MM.1S (cell line): Measurements from ENCODE around the gene PPP1R11.

ENCODE experiments used
- DNase-seq: peaks from one replicate; pipeline ENCODE4 v3.0.0-alpha.2; 2015
- H2AFZ ChIP-seq: fragments of 300-600 bp; sonication (generic); 2 replicates; pipeline ENCODE4 v1.6.0; 2016; ENCODE audit warnings: antibody characterized with exemption, low read length
- H3F3A ChIP-seq: fragments of 300-600 bp; sonication (generic); 2 replicates; pipeline ENCODE4 v1.6.1; 2016; ENCODE audit warnings: mild to moderate bottlenecking, antibody characterized with exemption, low read length, moderate library complexity, mixed read lengths; ENCODE audit not compliant: insufficient read depth
- H3K27ac ChIP-seq: fragments of 300-600 bp; sonication (generic); 2 replicates; pipeline ENCODE4 v1.5.1; 2016; ENCODE audit warnings: mild to moderate bottlenecking, low read length
- H3K27me3 ChIP-seq: fragments of 300-600 bp; sonication (generic); replicated peaks from 2 replicates; pipeline ENCODE4 v1.6.0; 2016; ENCODE audit warnings: low read length; ENCODE audit not compliant: insufficient read depth
- H3K36me3 ChIP-seq: fragments of 300-600 bp; sonication (generic); replicated peaks from 2 replicates; pipeline ENCODE4 v1.6.1; 2016; ENCODE audit warnings: mild to moderate bottlenecking, low read length, mixed read lengths; ENCODE audit not compliant: insufficient read depth
- H3K4me1 ChIP-seq: fragments of 300-600 bp; sonication (generic); 2 replicates; pipeline ENCODE4 v1.6.1; 2016; ENCODE audit warnings: low read length, mixed read lengths
- H3K4me2 ChIP-seq: fragments of 300-600 bp; sonication (generic); 2 replicates; pipeline ENCODE4 v1.6.0; 2016; ENCODE audit warnings: low read depth, low read length
- H3K4me3 ChIP-seq: fragments of 300-600 bp; sonication (generic); 2 replicates; pipeline ENCODE4 v1.5.1; 2016; ENCODE audit warnings: low read length, mixed read lengths
- H3K79me2 ChIP-seq: fragments of 300-600 bp; sonication (generic); 2 replicates; pipeline ENCODE4 v1.6.1; 2016; ENCODE audit warnings: mixed run types, low read length, mixed read lengths
- H3K9ac ChIP-seq: fragments of 300-600 bp; sonication (generic); 2 replicates; pipeline ENCODE4 v1.6.1; 2016; ENCODE audit warnings: low read length, mixed read lengths
- H3K9me2 ChIP-seq: fragments of 300-600 bp; sonication (generic); replicated peaks from 2 replicates; pipeline ENCODE4 v1.6.1; 2016; ENCODE audit warnings: mild to moderate bottlenecking, low read length, mixed read lengths; ENCODE audit not compliant: insufficient read depth
- H3K9me3 ChIP-seq: fragments of 300-600 bp; sonication (generic); replicated peaks from 2 replicates; pipeline ENCODE4 v1.6.1; 2016; ENCODE audit warnings: mild to moderate bottlenecking, low read length, mixed read lengths; ENCODE audit not compliant: insufficient read depth
- H4K20me1 ChIP-seq: fragments of 300-600 bp; sonication (generic); 2 replicates; pipeline ENCODE4 v1.6.1; 2016; ENCODE audit warnings: mild to moderate bottlenecking, low read length, moderate library complexity, mixed read lengths; ENCODE audit not compliant: insufficient read depth
- CTCF ChIP-seq: fragments of 300-600 bp; sonication (generic); IDR thresholded peaks from 2 replicates; pipeline ENCODE4 v1.5.1; 2016; ENCODE audit warnings: antibody characterized with exemption, low read length, mixed read lengths
- EZH2 ChIP-seq: fragments of 300-600 bp; sonication (generic); optimal IDR thresholded peaks from 2 replicates; pipeline ENCODE3; 2017; ENCODE audit warnings: low read depth, mild to moderate bottlenecking, antibody characterized with exemption, low read length, mixed read lengths
- EZH2phosphoT487 ChIP-seq: fragments of 300-600 bp; sonication (generic); IDR thresholded peaks from 2 replicates; pipeline ENCODE4 v1.6.1; 2018; ENCODE audit warnings: antibody characterized with exemption, low read length

PPP1R11 gene

DNA sequence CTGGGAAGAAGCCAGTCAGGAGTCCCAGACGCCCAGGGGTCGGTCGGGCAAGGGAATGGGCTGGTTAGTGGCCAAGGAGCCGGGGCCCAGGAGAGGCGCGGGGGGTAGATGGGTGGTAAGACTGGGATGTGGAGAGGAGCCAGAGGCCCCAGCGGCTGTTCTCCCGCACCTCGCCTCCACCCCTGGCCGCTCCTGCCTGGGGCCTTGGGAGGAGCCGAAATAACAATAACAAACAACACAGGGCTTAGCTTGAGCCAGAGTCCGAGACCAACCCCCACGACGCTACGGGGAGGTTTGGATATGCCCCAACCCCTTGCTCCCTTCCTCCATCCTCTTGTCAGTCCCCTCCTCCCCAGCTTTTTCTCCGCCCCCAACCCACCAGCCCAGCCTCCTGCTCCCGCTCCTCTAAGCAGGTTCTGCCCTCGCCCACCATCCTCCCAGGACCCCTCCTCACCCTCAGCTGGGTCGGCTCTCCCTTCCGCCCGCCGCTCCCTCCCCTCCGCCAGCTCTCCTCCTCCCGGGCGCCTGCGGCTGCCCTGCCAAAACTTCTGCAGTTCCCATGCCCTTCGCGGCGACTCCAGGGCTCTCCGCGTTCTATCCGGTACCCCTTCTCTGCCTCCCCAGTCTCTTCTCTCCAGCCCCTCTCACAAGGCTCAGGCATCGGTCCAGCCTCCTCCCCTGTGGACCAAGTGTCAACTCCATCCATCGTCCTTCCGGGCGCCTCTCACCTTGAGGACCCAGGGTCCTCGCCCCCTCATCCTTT is 7.5 kb downstream of the PPP1R11 start:
- Histone ChIP-seq H3K27me3 (peaks cover 48% of the 10 kb centered on the region), H3K9me2 (no peaks in the 10 kb centered on the region), H3F3A (no peaks in the 10 kb centered on the region), H3K27ac (no peak overlapping the region), H2AFZ (no peak overlapping the region), H4K20me1 (no peaks in the 10 kb centered on the region), H3K4me1 (no peaks in the 10 kb centered on the region), H3K9me3 (no peaks in the 10 kb centered on the region), H3K9ac (no peak overlapping the region), H3K4me2 (no peak overlapping the region), H3K36me3 (no peaks in the 10 kb centered on the region), H3K4me3 (no peak overlapping the region), H3K79me2 (no peaks in the 10 kb centered on the region)
- DNase-seq = no peak
- TF ChIP-seq EZH2 (no peak), CTCF (no peak), EZH2phosphoT487 (no peak)

GRCh38 chr6:30075094-30075789 is 8.2 kb downstream of the PPP1R11 start, which contains the start of gene RNF39:
TSS of gene RNF39 (minus strand) at chr6:30075769. CDS start at chr6:30075585, 184 bp downstream.
- no peak within 1 kb of the TSS for H3K4me3 ChIP-seq
- peaks cover 54% of the 10 kb centered on the region for H3K27me3 ChIP-seq
- no peaks in the 10 kb centered on the region for H3K4me1 ChIP-seq
- TF ChIP-seq EZH2 = no peak
- no peak for TF ChIP-seq EZH2phosphoT487
- TF ChIP-seq CTCF = no peak
- no peaks in the 10 kb centered on the region for H3K36me3 ChIP-seq
- H3K79me2 ChIP-seq = no peaks in the 10 kb centered on the region
- no peak within 1 kb of the TSS for H3K4me2 ChIP-seq
- H4K20me1 ChIP-seq = no peaks in the 10 kb centered on the region
- no peak within 1 kb of the TSS for H3K27ac ChIP-seq
- no peaks in the 10 kb centered on the region for H3F3A ChIP-seq
- no peaks in the 10 kb centered on the region for H3K9me3 ChIP-seq
- H3K9me2 ChIP-seq = no peaks in the 10 kb centered on the region
- H2AFZ ChIP-seq = no peak within 1 kb of the TSS
- no peak for DNase-seq
- H3K9ac ChIP-seq = no peak within 1 kb of the TSS

DNA sequence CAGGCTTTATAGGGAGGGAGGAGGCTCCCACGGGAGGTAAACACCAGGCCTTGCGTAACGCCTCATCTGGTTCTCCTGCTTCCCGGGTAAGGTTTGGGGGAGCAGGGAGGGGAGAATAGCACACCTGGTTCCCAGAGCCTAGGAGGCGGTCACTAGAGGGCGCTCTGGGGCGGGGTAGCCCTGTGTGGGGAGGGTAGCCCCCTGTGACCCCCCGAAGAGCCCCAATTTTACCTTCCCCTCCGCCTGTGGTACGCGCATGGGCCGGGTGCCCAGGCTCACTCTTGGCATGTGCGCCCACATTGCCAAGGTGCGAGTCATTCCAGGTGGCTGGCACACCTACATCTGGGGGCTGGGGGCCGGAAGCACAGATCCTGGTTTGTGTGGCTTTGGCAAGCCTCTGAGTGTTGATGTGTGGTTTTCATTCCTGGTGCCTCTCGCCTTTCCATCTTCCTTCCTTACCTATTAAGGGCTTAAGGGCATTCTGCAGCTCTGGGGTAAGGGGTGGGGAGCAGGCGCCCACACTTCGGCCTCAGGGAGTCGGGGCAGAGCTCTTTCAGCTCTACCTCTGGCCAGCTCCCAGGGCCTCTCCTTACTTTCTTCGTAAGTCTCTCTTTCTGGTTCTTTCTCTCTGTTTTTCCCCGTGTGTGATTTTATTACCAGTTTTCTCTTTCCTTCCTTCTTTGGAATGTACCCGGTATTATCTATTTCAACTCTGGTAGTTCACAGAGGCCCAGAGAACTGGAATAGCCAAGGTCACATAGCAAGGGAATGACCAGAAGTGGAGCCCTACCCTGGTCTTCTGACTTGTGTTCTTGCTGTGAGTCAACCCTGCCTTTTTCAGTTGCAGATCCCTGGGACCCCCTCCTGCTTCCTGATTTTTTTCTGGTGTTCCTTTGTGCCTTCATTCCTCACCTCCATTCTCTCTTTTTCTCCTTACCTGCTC is 9.1 kb downstream of the PPP1R11 start:
- H3F3A ChIP-seq = no peaks in the 10 kb centered on the region
- H3K36me3 ChIP-seq = no peaks in the 10 kb centered on the region
- no peaks in the 10 kb centered on the region for H4K20me1 ChIP-seq
- no peak overlapping the region for H3K4me2 ChIP-seq
- no peak overlapping the region for H3K4me3 ChIP-seq
- no peak for DNase-seq
- H3K27me3 ChIP-seq = peaks cover 54% of the 10 kb centered on the region
- H3K79me2 ChIP-seq = no peaks in the 10 kb centered on the region
- TF ChIP-seq EZH2 (no peak), CTCF (peak; percentile 38)
- no peak overlapping the region for H3K9ac ChIP-seq
- no peaks in the 10 kb centered on the region for H3K9me3 ChIP-seq
- H3K9me2 ChIP-seq = no peaks in the 10 kb centered on the region
- no peaks in the 10 kb centered on the region for H3K4me1 ChIP-seq
- H2AFZ ChIP-seq = no peak overlapping the region
- no peak overlapping the region for H3K27ac ChIP-seq
